ENCODE measurements around the gene RPL37A.

RPL37A gene

GRCh38 chr2:216497382-216498069 lies 1.1 kb upstream of the RPL37A start:
- TF ChIP-seq GATA2 (IDR thresholded peaks at IDR 0.05; ENCODE audit: low read depth, low read length): no peak
- no peak for TF ChIP-seq GATA3 (IDR thresholded peaks at IDR 0.05; ENCODE audit: low read depth, low read length)

GRCh38 chr2:216498070-216498378 lies 620 bp upstream of the RPL37A start:
- no peak for TF ChIP-seq GATA3 (IDR thresholded peaks at IDR 0.05; ENCODE audit: low read depth, low read length)
- no peak for TF ChIP-seq GATA2 (IDR thresholded peaks at IDR 0.05; ENCODE audit: low read depth, low read length)

DNA sequence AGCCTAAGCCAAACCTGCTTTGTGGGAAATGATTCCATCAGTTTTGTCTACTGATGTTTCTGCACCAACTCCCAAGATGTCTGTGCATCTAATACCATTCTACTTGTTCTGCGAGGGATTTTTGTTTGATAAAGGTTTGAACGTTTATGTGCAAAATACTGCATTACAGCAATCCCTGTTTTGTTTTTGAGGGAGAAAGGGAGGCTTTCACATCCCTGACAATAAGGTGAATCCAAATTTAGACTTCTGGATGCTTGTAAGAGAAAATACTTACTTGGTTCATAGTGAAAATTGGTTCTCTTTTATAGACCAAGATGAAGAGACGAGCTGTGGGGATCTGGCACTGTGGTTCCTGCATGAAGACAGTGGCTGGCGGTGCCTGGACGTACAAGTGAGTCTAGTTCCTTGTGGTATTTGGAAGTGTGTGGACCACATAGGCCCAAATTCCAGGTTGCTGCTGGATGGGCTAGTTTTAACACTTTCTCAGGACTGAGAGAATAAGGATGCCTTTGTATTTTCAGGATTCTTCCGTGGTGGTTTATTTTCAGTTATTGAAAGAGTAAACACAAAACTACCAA lies 1.1 kb downstream of the RPL37A start:
- no peak for TF ChIP-seq GATA3 (IDR thresholded peaks at IDR 0.05; ENCODE audit: low read depth, low read length)

DNA sequence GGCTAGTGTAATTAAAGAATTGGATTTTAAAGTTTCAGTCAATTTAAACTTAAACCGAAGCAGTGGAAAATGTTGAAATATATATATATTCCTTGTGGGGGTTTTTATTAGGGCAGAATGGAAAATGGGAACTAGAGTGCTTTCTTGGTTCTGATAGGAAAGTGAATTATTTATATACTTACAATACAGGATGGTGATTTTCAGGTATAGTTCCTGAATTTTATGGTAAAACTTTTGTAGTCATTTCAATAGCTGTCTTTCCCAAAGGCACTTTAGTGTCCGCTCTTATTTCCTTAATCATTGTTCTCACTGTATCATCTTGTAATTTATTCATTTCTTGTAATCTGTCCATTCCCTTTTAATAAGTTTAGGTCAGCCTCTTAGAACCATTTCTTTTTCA lies 1.9 kb downstream of the RPL37A start:
- TF ChIP-seq GATA2 (IDR thresholded peaks at IDR 0.05; ENCODE audit: low read depth, low read length): no peak
- TF ChIP-seq GATA3 (IDR thresholded peaks at IDR 0.05; ENCODE audit: low read depth, low read length): no peak

DNA sequence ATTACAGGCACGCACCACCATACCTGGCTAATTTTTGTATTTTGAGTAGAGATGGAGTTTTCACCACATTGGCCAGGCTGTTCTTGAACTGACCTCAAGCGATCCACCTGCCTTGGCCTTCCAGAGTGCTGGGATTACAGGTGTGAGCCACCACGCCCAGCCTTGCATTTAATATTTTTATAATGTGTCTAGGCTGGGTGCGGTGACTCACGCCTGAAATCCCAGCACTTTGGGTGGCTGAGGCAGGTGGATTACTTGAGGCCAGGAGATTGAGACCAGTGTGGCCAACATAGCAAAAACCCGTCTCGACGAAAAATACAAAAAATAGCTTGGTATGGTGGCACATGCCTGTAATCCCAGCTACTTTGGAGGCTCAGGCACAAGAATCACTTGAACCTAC lies 3.2 kb downstream of the RPL37A start:
- TF ChIP-seq GATA2 (IDR thresholded peaks at IDR 0.05; ENCODE audit: low read depth, low read length): no peak
- no peak for TF ChIP-seq GATA3 (IDR thresholded peaks at IDR 0.05; ENCODE audit: low read depth, low read length)

- no peak for TF ChIP-seq GATA3 (IDR thresholded peaks at IDR 0.05; ENCODE audit: low read depth, low read length)
- no peak for TF ChIP-seq GATA2 (IDR thresholded peaks at IDR 0.05; ENCODE audit: low read depth, low read length)
These were observed 3.9 kb downstream of the RPL37A start for GRCh38 chr2:216502381-216503158.

GRCh38 chr2:216503159-216503629 lies 4.5 kb downstream of the RPL37A start:
- TF ChIP-seq GATA3 (IDR thresholded peaks at IDR 0.05; ENCODE audit: low read depth, low read length) (no peak), GATA2 (IDR thresholded peaks at IDR 0.05; ENCODE audit: low read depth, low read length) (no peak)

DNA sequence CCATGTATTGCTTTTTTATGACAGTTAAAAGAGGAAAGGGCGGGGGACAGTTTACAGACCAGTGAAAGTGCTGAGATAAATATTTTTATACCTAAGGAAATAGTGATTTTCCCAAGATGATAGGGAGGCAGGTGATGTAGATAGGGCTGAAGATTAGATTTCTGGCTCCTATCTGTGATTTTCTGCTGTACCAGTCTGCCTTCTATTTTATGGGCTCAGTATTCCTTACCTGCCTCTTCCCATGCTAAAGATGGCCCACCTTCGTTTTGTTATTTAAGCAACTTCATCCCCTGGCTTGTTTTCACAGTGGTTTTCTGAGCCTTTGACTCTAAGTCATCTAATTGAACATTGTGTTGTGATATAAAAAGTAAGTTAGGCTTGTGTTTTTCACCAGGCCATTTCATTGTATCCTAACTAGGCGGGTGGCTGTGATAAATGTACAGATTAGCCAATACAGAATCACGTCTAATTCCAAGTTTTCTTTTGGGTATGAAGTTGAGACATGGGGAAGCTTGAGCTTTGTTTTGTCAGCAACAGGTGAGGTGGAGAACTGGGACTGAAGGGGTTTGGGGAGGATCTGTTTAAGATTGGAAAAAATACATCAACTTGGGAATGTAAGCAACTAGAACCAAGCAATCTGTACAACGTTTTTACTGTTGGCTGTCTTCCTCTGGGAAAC lies 5.2 kb downstream of the RPL37A start:
- no peak for TF ChIP-seq GATA3 (IDR thresholded peaks at IDR 0.05; ENCODE audit: low read depth, low read length)
- no peak for TF ChIP-seq GATA2 (IDR thresholded peaks at IDR 0.05; ENCODE audit: low read depth, low read length)

- no peak for TF ChIP-seq GATA2 (IDR thresholded peaks at IDR 0.05; ENCODE audit: low read depth, low read length)
- TF ChIP-seq GATA3 (IDR thresholded peaks at IDR 0.05; ENCODE audit: low read depth, low read length): no peak
These were observed 5.7 kb downstream of the RPL37A start for GRCh38 chr2:216504376-216504762.

DNA sequence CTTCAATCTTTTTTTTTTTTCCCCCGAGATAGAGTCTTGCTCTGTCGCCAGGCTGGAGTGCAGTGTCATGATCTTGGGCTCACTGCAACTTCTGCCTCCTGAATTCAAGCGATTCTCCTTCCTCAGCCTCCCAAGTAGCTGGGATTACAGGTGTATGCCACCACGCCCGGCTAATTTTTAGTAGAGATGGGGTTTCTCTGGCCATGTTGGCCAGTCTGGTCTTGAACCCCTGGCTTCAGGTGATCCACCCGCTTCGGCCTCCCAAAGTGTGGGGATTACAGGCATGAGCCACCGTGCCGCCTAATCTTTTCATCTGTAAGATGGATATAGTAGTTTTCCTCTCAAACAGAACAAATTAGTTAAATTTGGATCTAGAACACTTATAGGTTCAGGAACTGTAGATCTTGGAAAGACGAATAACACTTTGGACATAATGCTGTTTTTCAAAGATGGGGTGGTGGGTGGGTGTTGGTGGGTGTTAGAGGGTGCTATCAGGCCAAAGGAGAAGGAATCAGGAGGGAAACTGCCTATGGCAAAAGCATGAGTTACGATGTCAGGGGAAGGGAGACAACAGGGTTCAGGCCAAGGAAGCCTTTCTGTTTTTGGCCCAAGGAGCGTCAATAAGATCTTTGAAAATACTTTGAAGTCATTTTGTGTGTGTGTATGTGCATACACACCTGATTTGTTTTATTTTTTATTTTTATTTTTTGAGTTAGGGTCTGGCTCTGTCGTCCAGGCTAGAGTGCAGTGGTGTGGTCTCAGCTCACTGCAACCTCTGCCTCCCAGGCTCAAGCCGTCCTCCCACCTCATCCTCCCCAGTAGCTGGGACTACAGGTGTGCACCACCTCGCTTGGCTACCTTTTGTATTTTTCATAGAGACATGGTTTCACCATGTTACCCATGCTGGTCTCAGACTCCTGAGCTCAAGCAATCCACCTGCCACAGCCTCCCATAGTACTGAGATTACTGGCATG lies 6.8 kb downstream of the RPL37A start:
- no peak for TF ChIP-seq GATA2 (IDR thresholded peaks at IDR 0.05; ENCODE audit: low read depth, low read length)
- no peak for TF ChIP-seq GATA3 (IDR thresholded peaks at IDR 0.05; ENCODE audit: low read depth, low read length)

DNA sequence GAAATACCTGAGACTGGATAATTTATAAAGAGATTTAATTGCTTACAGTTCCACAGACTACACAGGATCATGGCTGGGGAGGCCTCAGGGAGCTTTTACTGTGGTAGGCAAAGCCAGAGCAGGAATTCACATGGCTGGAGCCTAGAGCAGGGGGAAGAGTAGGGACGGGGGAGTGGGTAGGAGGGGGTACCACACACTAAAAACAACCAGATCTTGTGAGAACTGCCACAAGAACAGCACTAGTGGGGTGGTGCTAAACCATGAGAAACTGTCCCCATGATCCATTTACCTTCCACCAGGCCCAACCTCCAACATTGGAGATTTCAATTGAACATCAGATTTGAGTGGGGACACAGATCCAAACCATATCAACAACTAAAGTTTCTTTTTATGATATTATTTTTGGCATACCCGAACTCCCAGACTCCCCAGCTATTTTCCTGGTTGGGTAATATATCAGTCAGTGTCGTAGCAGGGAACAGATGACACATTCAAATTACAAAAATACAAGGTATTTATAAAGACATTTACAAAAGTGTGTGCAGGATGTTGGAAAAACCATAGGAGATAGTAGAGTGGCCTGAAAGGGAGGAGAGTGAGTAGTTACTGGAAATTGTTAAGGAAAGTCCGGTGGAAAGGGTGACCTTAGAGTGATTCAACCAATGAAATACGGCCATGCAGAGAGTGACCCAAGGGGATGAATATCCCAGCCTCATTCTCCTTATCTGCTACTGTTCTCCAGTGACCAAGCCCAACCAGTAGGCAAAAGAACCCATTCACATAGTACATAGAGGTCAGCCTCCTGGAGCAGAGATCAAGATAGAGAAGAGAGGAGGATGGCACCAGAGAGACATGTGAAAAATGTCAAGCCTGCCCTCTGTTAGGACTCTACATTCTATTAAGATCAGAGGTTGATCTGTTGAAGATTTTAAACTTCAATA lies 8.8 kb downstream of the RPL37A start:
- TF ChIP-seq GATA3 (IDR thresholded peaks at IDR 0.05; ENCODE audit: low read depth, low read length) (no peak), GATA2 (IDR thresholded peaks at IDR 0.05; ENCODE audit: low read depth, low read length) (no peak)

GRCh38 chr2:216508229-216508628 lies 9.6 kb downstream of the RPL37A start:
- TF ChIP-seq GATA3 (IDR thresholded peaks at IDR 0.05; ENCODE audit: low read depth, low read length): no peak
- no peak for TF ChIP-seq GATA2 (IDR thresholded peaks at IDR 0.05; ENCODE audit: low read depth, low read length)

All from SH-SY5Y (cell line).